HG02623 (cell line): ENCODE measurements around the gene CSTA.
"Not testable (repeated sequence)": the region's sequence is repeated elsewhere in the genome, so short reads cannot be mapped to it uniquely, and the experiment has no call there.

ENCODE experiments used
- ATAC-seq: cut with Tn5 transposase; IDR thresholded peaks from one replicate; pipeline ENCODE4 v1.9.1; 2021; ENCODE audit warnings: moderate library complexity; ENCODE audit not compliant: unreplicated experiment

The CSTA gene

DNA sequence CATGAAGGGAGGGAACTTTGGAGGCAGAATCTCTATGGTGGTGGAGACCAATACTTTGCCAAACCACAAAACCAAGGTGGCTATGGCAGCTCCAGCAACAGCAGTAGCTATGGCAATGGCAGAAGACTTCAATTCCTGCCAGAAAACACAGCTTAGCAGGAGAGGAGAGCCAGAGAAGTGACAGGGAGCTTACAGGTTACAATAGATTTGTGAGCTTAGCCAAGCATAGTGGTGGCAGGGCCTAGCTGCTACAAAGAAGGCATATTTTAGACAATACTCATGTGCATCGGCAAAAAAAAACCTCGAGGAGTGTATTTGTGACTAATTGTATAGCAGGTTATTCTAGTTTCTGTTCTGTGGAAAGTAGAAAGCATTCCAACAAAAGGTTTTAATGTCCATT, 6.4 kb upstream of the CSTA start:
- ATAC-seq: no peak

DNA sequence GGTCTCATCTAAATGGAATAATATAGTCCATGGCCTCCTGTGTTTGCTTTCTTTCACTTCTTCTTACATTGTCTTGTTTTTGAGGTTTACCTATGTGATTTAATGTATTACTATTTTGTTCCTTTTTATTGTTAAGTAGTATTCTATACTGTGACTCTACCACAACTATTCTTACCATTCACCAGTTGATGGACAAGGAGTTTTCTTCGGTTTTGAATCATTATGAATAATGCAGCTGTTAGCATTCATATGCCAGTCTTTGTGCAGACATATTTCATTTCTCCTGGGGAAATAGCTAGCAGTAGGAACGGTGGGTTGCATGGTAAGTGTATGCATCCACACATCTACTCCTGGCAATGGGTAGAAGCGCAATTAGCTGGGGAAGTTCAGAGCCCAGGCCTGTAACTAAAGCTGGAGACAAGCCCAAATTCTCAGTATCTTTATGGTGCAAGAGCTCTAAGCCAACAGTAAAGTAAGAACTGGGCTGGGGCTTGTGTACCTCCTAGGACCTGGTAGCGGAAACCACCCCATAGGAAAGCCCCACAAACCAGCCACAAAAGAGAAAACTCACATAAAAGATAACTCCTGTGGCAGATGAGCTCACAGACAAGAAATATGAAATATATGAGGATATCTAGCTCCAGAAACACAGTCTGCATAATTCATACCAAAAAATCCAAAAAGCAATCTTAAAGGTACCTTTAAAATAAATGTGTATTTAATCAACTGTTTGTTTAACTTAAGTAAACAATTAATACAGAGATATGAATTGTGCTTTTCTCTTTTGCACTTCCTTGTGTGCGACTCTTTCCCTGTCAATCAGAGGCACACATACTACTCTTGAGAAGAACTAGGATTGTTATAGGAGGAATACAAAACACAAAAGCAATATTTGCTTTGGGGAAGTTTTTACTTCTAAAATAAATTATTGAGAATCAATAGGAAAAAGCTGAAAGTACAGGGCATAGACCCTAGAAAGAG, 2.7 kb upstream of the CSTA start:
- ATAC-seq: no peak

- no peak for ATAC-seq
Measured at GRCh38 chr3:122325769-122326168, 721 bp downstream of the CSTA start.

DNA sequence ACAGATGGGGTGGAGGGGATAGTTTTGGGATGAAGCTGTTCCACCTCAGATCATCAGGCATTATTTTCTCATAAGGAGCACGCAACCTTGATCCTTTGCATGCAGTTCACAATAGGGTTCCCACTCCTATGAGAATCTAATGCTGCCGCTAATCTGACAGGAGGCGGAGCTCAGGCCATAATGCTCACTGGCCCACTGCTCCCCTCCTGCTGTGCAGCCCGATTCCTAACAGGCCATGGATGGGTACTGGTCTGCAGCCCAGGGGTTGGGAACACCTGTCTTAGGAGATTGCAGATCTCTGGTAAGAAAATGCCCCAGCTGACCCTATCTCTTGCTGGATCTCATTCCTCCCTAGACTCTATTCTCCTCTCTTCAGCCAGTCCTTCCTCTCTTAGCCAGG, 6.8 kb downstream of the CSTA start:
- ATAC-seq: no peak

DNA sequence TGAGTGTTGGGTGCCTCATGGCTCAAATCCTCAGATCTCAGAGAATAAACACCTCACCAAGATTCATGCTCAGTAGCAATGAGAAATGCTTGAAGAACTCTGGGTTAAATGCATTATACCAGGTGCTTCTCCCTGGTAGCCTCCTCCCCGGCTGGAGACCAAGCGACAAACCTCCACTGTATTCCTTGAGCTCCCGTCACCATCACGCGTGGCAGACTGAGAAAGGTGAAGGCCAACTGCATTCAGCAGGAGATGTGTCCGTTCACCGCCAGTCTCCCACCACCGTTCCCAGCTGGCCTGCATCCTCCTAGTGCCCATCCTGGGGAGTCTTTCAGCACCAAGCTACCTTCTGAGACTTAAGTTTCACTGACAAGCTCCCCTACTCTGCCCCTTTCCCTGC, 7.5 kb downstream of the CSTA start:
- ATAC-seq: no peak

DNA sequence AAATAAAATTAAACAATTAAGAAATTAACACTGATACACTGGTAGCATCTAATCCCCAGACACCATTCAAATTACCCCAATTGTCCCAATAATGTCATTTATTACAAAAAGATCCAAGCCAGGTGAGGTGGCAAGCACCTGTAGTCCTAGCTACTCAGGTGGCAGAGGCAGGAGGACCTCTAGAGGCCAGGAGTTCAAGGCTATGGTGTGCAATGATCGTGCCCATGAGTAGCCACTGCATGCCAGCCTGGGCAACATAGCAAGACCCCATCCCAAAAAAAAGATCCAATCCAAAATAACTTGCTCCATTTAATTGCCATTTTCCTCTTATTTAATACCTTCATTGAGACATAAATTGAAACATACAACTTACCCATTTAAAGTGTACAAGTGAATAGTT, 17.8 kb downstream of the CSTA start:
- ATAC-seq: no peak

GRCh38 chr3:122343654-122344053, 18.6 kb downstream of the CSTA start:
- ATAC-seq: no peak

GRCh38 chr3:122349171-122349570, 24.1 kb downstream of the CSTA start:
- no peak for ATAC-seq

GRCh38 chr3:122350814-122351418, 25.9 kb downstream of the CSTA start:
- no peak for ATAC-seq

DNA sequence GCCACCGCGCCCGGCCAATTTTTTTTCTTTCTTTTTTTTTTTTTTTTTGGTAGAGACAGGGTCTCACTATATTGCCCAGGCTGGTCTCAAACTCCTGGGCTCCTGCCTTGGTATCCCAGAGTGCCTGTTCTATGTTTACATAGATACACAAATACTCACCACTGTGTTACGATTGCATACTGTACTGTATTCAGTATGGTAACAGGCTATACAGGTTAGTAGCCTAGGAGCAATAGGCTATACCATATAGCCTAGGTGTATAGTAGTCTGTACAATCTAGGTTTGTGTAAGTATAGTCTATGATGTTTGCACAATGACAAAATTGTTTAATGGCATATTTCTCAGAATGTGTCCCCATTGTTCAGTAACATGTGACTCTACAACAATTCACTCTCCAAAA, 26.6 kb downstream of the CSTA start:
- no peak for ATAC-seq

DNA sequence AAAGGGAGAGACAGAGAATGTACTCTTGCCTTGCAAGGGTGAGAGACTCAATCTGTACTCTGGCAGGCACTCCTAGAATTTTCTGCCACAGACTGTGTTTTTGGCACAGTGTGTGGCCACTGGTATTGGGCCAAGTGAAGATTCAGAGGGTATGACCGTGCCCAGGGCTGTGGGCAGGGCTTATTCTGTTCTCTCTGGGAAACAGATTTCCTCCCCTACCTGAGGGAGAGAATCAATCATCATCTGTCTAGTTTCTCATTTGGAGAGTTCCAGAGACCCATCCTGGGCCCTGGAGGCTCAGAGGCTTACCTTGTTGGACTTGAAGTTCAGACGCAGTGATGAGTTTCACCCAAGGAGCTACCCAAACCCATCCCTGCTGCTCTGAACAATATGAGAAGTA, 28.2 kb downstream of the CSTA start:
- ATAC-seq: no peak

DNA sequence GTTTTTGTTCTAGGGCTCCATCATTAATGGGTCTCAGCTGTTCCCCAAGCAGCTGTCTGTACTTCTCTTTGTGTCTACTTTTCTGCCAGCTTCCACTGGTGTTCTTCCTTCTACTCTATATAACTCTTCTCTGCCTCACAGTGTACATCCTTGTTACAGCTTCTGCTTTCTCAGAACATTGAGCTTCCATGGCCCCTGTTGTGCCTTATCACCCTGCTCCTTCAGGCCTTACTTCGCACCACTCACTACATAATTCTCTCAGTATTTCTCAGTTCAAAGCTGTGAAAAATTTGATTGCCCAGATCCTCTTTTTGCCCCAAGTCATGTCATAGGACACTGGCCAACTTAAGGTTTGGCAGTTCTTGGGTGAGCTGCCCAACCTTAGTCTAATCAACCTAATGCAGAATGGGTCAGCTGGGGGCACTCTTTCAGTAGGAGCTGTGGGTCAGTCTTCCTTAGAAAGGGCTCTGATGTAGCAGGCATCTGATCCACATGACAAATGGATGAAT, 28.9 kb downstream of the CSTA start:
- ATAC-seq: no peak

GRCh38 chr3:122355612-122356011, 30.6 kb downstream of the CSTA start:
- no peak for ATAC-seq

GRCh38 chr3:122356402-122356801, 31.4 kb downstream of the CSTA start:
- ATAC-seq: no peak

DNA sequence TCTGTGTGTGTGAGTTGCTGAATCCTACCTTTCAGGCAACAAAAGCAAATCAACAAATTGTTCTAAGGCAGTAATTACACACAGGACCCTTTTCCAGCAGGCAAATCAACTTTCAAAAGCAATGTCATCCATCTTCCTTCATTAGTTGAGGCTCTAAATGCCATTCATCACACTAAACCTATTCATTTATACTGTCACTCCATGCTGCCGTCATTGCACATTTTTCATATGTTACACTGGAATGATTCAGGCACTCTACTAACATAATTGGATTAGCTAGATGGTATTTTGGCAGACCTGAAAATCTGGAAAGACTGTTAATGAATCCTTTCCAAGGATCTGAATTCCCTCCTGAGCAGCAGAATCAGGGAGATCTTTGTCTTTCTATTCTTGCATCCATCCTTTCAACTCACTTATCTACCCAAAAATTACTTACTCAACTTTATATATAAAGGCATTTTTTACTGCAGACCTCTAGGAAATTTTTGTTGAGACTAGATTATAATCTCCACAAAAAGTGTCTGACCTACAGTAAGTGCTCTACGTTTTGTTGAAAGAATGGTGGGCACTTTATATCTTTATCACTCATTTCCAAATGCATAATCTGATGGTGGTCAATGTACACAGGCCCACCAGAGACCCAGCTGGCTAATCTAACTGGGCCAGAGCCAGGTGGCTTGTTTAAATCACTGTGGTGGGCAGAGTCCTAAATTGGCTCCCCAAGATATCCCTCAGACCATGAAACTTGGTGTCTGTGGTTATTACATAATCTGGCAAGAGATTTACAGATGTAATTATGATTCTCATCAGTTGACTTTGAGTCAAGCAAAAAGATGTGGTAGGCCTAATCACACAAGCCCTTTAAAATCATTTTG, 33.0 kb downstream of the CSTA start:
- no peak for ATAC-seq

- ATAC-seq: no peak
Measured at GRCh38 chr3:122358703-122359032, 33.6 kb downstream of the CSTA start.

GRCh38 chr3:122362026-122362425, 37.0 kb downstream of the CSTA start:
- ATAC-seq: no peak

GRCh38 chr3:122364490-122364889, 39.4 kb downstream of the CSTA start:
- no peak for ATAC-seq

DNA sequence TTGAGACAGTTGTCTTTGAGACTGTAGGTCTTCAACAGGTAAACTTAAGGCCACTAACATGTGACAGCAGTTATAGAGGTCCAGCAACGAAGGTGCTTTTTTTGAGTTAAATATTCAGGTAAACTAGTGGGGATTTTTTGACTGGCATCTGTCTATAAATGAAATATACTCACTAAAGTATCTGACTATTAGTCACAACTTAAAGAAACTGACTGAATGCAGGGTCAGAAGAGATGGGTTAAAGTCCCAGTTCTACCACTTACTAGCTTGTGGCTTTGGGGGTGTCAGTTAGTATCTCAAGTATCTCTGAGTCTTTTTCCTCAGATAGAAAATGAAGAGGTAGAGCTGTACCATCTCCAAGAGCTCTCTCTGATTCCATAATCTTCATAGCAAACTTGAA, 40.0 kb downstream of the CSTA start:
- ATAC-seq: no peak

DNA sequence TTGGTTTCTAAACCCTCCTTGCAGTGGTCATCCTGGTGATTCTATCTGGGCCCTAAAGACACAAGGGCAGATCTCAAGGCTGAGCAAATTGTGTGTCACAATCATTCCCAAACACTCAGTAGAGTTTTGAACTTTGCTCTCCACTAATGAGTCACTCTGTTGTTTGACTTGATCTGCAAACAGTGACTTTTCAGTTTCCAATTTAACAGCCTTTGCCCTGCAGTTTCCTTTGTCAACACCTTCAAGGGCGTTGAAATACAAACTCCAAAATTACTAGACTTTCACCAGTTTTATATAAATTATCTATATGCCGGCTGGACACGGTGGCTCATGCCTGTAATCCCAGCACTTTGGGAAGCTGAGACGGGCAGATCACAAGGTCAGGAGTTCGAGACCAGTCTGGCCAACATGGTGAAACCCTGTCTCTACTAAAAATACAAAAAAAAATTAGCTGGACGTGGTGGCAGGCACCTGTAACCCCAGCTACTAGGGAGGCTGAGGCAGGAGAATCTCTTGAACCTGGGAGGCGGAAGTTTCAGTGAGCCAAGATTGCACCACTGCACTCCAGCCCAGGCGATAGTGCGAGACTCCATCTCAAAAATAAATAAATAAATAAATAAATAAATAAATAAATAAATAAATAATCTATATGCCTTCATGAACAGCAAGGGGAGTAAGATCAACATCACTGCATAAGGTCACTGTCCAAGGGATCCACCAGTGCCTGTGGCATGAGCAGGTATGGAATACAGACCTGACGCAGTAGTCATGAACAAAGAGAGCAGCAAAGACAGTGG, 40.7 kb downstream of the CSTA start:
- ATAC-seq: not testable (repeated sequence)

GRCh38 chr3:122366379-122366749, 41.3 kb downstream of the CSTA start:
- no peak for ATAC-seq
